ENCODE data around the gene ANKRD55. TPM values are rescaled to one million over a fixed set of nuclear protein-coding genes. Genes with fewer than 3 reads are reported as not detected.
"Not testable (repeated sequence)": the region's sequence is repeated elsewhere in the genome, so short reads cannot be mapped to it uniquely, and the experiment has no call there.

The ANKRD55 gene
- total RNA-seq, 1 donor from 2014 or later, result 2.0 TPM

GRCh38 chr5:56255502-56255901 lies 22.4 kb upstream of the ANKRD55 start:
- DNase-seq (ENCODE audit: low spot score in 2 of 2), result no peak
- no peak for FAIRE-seq

DNA sequence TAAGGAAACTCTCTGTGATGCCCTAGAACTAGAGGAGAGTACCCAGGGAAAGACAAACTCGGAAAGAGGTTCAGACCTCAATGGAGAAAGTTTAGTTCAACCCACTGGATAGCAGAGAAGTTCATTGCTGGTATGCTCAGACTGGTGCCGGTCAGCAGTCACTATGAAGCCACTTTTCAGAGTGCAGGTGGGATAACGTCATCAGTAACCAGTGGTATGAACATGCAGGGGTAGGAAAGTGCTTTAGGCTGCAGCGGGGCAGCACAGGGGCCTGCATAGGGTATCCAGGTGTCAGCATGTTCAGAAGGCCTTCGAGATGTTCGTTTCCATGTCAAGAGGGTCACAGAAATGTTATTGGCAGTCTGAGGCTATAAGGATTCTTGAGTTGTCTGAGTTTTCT lies 20.8 kb upstream of the ANKRD55 start:
- DNase-seq (ENCODE audit: low spot score in 2 of 2) (no peak), FAIRE-seq (no peak)

GRCh38 chr5:56253126-56253525 lies 20.0 kb upstream of the ANKRD55 start:
- no peak for FAIRE-seq
- DNase-seq (ENCODE audit: low spot score in 2 of 2), result no peak

DNA sequence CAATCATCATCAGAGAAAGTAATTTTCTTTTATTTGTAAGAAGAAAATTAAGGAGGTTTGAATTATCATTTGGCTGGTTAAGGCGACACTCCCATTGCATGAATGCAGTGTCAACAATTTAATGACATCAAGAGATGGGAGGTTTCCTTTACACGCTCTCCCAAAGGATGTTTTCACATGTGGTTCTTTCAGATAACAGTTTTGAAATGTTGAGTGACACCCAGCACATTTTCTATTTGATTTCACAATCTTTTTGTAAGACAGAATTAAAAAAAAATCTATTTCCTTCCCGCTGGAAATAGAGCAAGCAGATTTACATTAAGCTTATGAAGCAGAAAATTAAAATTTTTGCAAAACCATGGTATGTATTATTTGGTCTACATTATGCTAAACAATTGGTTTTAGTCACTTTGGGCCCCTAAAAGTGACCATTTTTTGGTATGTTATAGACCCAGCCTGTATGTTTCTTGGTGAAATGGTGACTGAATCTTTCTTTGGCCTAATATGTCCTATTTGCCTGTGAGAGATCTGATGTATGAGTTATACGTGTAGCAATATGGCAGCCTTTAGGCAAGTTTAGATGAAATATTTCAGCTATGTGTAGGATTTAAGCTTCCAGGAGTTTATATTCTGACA lies 18.9 kb upstream of the ANKRD55 start:
- no peak for DNase-seq (ENCODE audit: low spot score in 2 of 2)
- FAIRE-seq, result no peak

DNA sequence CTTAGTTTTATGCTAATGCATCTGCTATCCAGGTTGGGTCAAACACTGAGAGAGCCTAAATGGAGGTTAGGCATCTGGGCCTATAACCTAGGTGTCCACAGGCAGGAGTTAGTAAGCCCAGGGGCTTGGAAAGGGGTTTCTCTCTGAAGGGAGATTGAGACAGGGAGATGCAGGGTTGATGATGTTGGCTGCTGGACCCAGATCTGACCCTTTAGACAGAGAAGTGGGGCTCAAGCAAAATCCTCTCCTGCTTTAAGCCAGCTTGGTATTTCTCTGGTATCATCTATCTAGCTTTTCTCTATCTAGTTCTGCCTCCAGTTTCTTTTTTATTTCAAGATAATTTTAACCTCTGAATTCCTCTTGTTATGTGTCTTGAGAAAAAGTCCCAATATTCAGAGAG lies 18.3 kb upstream of the ANKRD55 start:
- FAIRE-seq (no peak), DNase-seq (ENCODE audit: low spot score in 2 of 2) (no peak)

DNA sequence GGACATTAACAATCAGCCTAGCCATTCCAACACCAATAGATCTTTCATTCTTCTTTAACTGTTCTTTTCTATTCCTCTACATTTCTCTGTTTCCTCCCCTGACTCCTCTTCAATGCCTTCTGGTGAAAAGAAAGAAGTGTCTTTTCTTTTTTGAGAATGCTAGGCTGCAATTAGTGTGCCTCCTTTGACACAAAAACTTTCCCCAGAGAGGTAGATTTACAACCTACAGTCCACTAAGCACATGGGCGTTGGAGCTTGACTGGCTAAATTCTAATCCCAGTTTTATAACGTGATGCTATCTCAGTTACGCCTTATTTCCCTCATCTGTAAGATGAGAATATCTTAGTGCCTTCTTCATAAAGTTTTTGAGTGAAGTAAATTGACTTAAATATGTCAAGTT lies 16.9 kb upstream of the ANKRD55 start:
- DNase-seq (ENCODE audit: low spot score in 2 of 2) (no peak), FAIRE-seq (no peak)

GRCh38 chr5:56249085-56249484 lies 16.0 kb upstream of the ANKRD55 start:
- DNase-seq (ENCODE audit: low spot score in 2 of 2); FAIRE-seq: not testable (repeated sequence)

- no peak for DNase-seq (ENCODE audit: low spot score in 2 of 2)
- no peak for FAIRE-seq
Observed at GRCh38 chr5:56247592-56247991, 14.5 kb upstream of the ANKRD55 start.

GRCh38 chr5:56246769-56247168 lies 13.6 kb upstream of the ANKRD55 start:
- no peak for FAIRE-seq
- no peak for DNase-seq (ENCODE audit: low spot score in 2 of 2)

DNA sequence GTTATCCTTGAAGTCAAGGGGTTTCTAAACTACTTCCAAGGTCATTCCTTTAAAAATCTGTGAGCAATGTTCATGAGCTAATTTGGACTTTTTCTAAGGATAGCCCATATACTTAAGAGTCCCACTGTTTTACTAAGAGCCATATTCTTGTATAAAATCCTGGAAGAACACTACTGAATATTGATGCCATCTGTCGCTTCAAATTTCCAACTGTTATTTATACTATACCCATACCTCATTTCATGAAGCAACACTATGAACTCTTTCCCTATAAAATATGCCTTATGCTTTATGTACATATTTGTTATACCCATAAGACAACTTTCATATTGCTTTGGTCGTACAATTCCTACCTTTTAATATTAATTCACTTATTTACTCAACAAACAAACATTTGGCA lies 12.4 kb upstream of the ANKRD55 start:
- FAIRE-seq (no peak), DNase-seq (ENCODE audit: low spot score in 2 of 2) (no peak)

- FAIRE-seq (no peak), DNase-seq (ENCODE audit: low spot score in 2 of 2) (no peak)
Observed at GRCh38 chr5:56244627-56245026, 11.5 kb upstream of the ANKRD55 start.

DNA sequence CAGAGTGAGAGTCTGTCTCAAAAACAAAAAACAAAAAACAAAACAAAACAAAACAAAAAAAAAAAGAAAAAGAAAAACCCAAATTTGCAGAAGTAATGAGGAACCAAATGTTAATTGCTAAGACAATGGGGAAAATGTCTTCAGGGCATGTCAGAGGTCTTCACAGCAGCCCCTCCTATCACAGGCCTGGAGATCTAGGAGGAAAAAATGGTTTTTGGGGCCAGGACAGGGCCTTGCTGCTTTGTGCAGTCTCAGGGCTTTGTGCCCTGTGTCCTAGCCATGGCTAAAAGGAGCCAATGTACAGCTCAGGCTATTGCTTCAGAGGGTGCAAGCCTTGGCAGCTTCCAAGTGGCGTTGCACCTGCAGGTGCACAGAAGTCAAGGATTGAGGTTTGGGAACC lies 9.1 kb upstream of the ANKRD55 start:
- DNase-seq (ENCODE audit: low spot score in 2 of 2); FAIRE-seq: not testable (repeated sequence)

DNA sequence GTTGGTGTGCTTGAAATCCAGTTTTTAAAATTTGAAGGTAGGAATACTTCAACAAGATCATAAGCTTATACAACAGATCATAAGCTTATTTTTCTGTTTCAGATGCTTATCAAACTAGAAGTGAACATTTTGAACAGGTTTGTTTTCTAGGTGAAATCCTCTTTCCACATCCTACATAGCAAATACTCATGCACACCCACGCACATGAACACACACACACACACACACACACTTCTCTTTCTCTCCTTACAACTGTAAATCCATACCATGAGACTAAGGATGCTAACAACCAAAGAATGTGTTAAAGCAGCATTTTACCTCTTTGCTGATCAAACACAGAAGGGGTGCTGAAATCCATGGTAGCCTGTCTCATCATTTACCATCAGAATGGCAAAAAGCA lies 592 bp downstream of the ANKRD55 start:
- FAIRE-seq (no peak), DNase-seq (ENCODE audit: low spot score in 2 of 2) (no peak)

DNA sequence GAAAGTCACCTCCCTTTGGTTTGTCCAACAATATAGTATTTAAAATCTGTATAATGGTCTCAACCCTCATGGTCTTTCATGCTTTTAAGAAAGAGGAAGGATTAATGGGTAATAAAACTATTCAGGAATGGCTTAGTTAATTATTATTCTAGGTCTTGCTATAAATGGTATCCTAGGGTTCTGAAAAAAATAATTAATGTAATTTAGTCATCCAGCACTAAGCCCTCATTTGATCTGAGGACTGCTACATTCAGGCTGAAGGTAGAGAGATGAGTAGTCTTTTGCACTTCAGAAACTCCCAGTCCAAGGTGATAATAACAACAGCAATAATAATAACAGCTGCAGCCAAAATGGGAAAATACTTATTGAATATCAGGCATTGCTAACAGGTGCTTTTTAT lies 2.6 kb downstream of the ANKRD55 start:
- DNase-seq (ENCODE audit: low spot score in 2 of 2) (no peak), FAIRE-seq (no peak)

DNA sequence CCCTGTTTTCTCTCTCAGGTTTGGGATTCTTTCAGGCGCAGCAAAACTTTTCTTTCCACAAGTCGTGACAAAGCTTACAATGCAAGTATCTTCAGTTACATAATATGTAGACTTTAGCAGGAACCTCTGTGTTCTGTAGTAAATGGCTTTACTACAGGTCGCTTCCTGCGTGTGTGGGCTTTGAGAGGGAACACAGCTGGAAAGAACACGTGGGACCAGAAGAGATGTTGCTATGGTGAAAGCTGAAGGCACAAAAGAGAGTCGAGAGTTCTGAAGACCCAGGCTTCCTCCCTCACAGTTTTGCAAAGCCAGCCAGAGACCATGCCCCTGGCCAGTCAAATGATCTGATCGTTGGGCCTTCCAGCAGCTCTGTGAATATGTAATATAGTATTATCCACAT lies 4.0 kb downstream of the ANKRD55 start:
- DNase-seq (ENCODE audit: low spot score in 2 of 2) (no peak), FAIRE-seq (no peak)

- DNase-seq (ENCODE audit: low spot score in 2 of 2) (no peak), FAIRE-seq (no peak)
Observed at GRCh38 chr5:56228631-56229030, 4.5 kb downstream of the ANKRD55 start.

DNA sequence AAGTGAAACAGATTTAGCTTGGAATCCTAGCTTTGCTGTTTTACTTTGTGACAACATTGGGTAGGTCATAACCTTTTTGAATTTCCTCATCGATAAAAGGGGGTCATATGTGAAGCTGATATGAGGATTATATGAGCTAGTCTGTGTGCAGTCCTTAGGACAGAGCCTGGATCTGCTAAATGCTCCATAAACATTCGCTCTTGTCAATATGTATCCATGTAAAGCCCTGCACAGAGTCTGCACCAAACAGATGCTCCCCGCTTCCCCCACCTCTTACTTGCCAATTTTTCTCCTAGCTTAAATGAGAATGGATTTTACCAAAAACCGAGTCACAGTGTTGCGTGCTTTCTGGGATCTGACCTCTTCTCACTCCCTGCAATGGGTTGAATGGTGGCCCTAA lies 5.4 kb downstream of the ANKRD55 start:
- DNase-seq (ENCODE audit: low spot score in 2 of 2) (no peak), FAIRE-seq (no peak)

- not testable (repeated sequence) for FAIRE-seq; DNase-seq (ENCODE audit: low spot score in 2 of 2)
Observed at GRCh38 chr5:56223298-56223697, 9.8 kb downstream of the ANKRD55 start.

GRCh38 chr5:56221601-56222000 lies 11.5 kb downstream of the ANKRD55 start:
- FAIRE-seq; DNase-seq (ENCODE audit: low spot score in 2 of 2): not testable (repeated sequence)

DNA sequence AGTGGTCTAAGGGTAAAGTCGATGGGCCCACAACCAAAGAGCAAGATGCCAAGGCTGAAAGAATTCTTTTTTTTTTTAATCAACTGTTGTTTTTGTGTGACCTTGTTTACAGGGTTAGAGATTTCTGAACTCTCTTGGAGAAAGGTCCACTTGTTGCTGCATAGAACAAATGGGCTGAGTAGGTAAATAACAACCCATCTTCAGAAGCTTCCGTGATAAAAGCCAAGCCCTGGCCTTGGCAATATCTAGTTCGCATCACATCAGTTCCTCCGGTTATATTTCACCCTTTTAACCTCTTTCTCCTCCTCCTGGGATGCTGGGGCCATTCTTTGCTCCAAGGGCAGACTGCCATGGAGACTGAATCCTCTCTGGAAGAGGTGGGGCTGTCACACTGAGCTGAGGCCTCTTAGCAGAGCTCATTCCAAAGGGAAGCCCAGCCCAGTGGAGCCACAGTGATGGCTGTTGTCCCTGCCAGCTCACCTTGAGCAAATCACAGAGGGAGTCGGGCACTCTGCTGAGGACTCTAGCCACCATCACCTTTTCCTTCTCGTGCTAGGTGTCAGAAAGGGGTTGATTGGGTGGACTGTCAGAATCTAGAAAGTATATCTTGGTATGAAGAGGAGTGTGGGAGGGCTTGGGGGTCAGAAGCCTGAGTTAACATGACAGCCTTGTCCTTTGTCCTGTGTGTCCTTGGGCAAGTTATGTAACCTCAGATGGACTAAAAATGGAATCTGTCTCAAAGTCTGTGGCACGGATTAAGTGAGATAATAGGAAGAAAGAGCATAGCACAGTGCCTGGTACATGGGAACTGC lies 17.9 kb downstream of the ANKRD55 start:
- FAIRE-seq, result no peak

GRCh38 chr5:56213886-56214535 lies 19.1 kb downstream of the ANKRD55 start:
- not testable (repeated sequence) for FAIRE-seq; DNase-seq (ENCODE audit: low spot score in 2 of 2)

More for the DNA sequence above, 17.9 kb downstream of the ANKRD55 start:
- no peak for DNase-seq (ENCODE audit: low spot score in 2 of 2)

Measured in frontal cortex (tissue), 4 donors.